Femur (tissue), 1 donor: ENCODE results near the gene CLDN5.
A peak's percentile ranks its signal among the peaks of the same experiment; 100 is the strongest.
"Not testable (repeated sequence)": the region's sequence is repeated elsewhere in the genome, so short reads cannot be mapped to it uniquely, and the experiment has no call there.

Experiments
- DNase-seq: peaks from one replicate; pipeline ENCODE4 v3.0.0-alpha.2; 2017

Gene CLDN5

GRCh38 chr22:19524170-19525115 lies at the start of gene CLDN5:
Gene CLDN5 (minus strand): TSS chr22:19524410. CDS start chr22:19524255, 155 bp downstream.
- DNase-seq: peak; percentile 57

- no peak for DNase-seq
These were observed 47.8 kb upstream of the CLDN5 start for GRCh38 chr22:19571995-19572394.

- no peak for DNase-seq
These were observed 47.1 kb upstream of the CLDN5 start for GRCh38 chr22:19571207-19571795.

- DNase-seq: no peak
These were observed 45.8 kb upstream of the CLDN5 start for GRCh38 chr22:19569976-19570375.

GRCh38 chr22:19569276-19569640 lies 45.0 kb upstream of the CLDN5 start:
- no peak for DNase-seq

GRCh38 chr22:19568337-19569275 lies 44.4 kb upstream of the CLDN5 start:
- no peak for DNase-seq

- DNase-seq: no peak
These were observed 43.2 kb upstream of the CLDN5 start for GRCh38 chr22:19567157-19568009.

- DNase-seq: no peak
These were observed 42.3 kb upstream of the CLDN5 start for GRCh38 chr22:19566279-19567156.

GRCh38 chr22:19565382-19566278 lies 41.4 kb upstream of the CLDN5 start:
- DNase-seq: no peak

- DNase-seq: no peak
These were observed 35.7 kb upstream of the CLDN5 start for GRCh38 chr22:19559956-19560355.

- DNase-seq: no peak
These were observed 35.2 kb upstream of the CLDN5 start for GRCh38 chr22:19559324-19559811.

- DNase-seq: no peak
These were observed 32.8 kb upstream of the CLDN5 start for GRCh38 chr22:19556963-19557545.

GRCh38 chr22:19555651-19556050 lies 31.4 kb upstream of the CLDN5 start:
- DNase-seq: no peak

GRCh38 chr22:19554834-19555404 lies 30.7 kb upstream of the CLDN5 start:
- no peak for DNase-seq

- DNase-seq: no peak
These were observed 29.0 kb upstream of the CLDN5 start for GRCh38 chr22:19553201-19553600.

- no peak for DNase-seq
These were observed 26.2 kb upstream of the CLDN5 start for GRCh38 chr22:19550382-19550781.

- DNase-seq: no peak
These were observed 25.2 kb upstream of the CLDN5 start for GRCh38 chr22:19549428-19549827.

GRCh38 chr22:19548964-19549363 lies 24.8 kb upstream of the CLDN5 start:
- DNase-seq: no peak

GRCh38 chr22:19548427-19548826 lies 24.2 kb upstream of the CLDN5 start:
- not testable (repeated sequence) for DNase-seq
